HEK293 (cell line): ENCODE measurements around the gene MCHR1.
A peak's percentile ranks its signal among the peaks of the same experiment; 100 is the strongest.

Experiments used
- CTCF ChIA-PET: fragments of 350-600 bp; formaldehyde crosslinking; extraction: SDS; loops from one replicate; lab custom pipeline; 2021; ENCODE audit warnings: antibody characterized with exemption; lab: Yijun Ruan, JAX
- POLR2A ChIA-PET: fragments of 300-600 bp; formaldehyde crosslinking; extraction: SDS; loops from one replicate; lab custom pipeline; 2020; ENCODE audit warnings: antibody characterized with exemption, inconsistent platforms; lab: Yijun Ruan, JAX
- H3K27ac ChIP-seq: fragments of 200-500 bp; sonication (Bioruptor generic); 2 replicates; pipeline ENCODE4 v1.5.1; 2014; ENCODE audit warnings: low read depth, low read length, control low read depth, inconsistent platforms; ENCODE audit errors: extremely low read depth
- H3K36me3 ChIP-seq, 2 experiments: fragments of 200-500 bp in 1 of 2; sonication (Bioruptor generic) in 1 of 2; 1 replicate in 1 of 2; 2 replicates in 1 of 2; pipeline ENCODE4 v1.5.1; 2014 to 2017; ENCODE audit warnings: inconsistent platforms in 2 of 2, low read length in 2 of 2; ENCODE audit not compliant: control insufficient read depth in 2 of 2, insufficient read depth in 1 of 2
- H3K4me1 ChIP-seq: fragments of 200-500 bp; sonication (Bioruptor generic); 2 replicates; pipeline ENCODE4 v1.5.1; 2014; ENCODE audit warnings: mild to moderate bottlenecking, low read length, inconsistent platforms; ENCODE audit not compliant: control insufficient read depth, insufficient read depth
- H3K4me3 ChIP-seq: 2 replicates; pipeline ENCODE4 v1.5.1; 2011; ENCODE audit warnings: low read depth, mild to moderate bottlenecking, control low read depth, low read length, moderate library complexity
- H3K9me3 ChIP-seq: fragments of 200-500 bp; sonication (Bioruptor generic); 2 replicates; pipeline ENCODE4 v1.5.1; 2014; ENCODE audit warnings: low read depth, low read length, inconsistent platforms; ENCODE audit not compliant: control insufficient read depth, insufficient read depth
- HOXD13 ChIP-seq: sonication (generic); formaldehyde crosslinking; IDR thresholded peaks from 2 replicates; pipeline ENCODE4 v1.8.0; 2022; ENCODE audit warnings: missing genetic modification reagents, borderline replicate concordance
- KLF16 ChIP-seq: fragments of 450-650 bp; formaldehyde crosslinking; IDR thresholded peaks from 2 replicates; pipeline ENCODE4 v1.5.1; 2017; ENCODE audit warnings: missing biosample characterization, missing genetic modification characterization
- SALL2 ChIP-seq: fragments of 450-650 bp; formaldehyde crosslinking; IDR thresholded peaks from 2 replicates; pipeline ENCODE4 v1.5.0; 2017; ENCODE audit warnings: missing biosample characterization, mild to moderate bottlenecking, missing genetic modification characterization, borderline replicate concordance
- SP2 ChIP-seq: fragments of 450-650 bp; formaldehyde crosslinking; IDR thresholded peaks from 2 replicates; pipeline ENCODE4 v1.5.1; 2016; ENCODE audit warnings: missing biosample characterization, missing genetic modification characterization
- ZNF175 ChIP-seq: fragments of 450-650 bp; formaldehyde crosslinking; IDR thresholded peaks from 2 replicates; pipeline ENCODE4 v1.5.1; 2016; ENCODE audit warnings: missing biosample characterization, missing genetic modification characterization
- ZNF214 ChIP-seq: fragments of 450-650 bp; formaldehyde crosslinking; IDR thresholded peaks from 2 replicates; pipeline ENCODE4 v1.5.1; 2017; ENCODE audit warnings: missing biosample characterization, mild to moderate bottlenecking, missing genetic modification characterization, borderline replicate concordance
- ZNF530 ChIP-seq: fragments of 450-650 bp; formaldehyde crosslinking; IDR thresholded peaks from 2 replicates; pipeline ENCODE4 v1.5.1; 2016; ENCODE audit warnings: low read depth, missing biosample characterization, missing genetic modification characterization
- ZNF561 ChIP-seq: fragments of 450-650 bp; IDR thresholded peaks from 2 replicates; pipeline ENCODE4 v1.5.1; 2018; ENCODE audit warnings: missing biosample characterization, missing genetic modification characterization, borderline replicate concordance
- ZNF629 ChIP-seq: fragments of 450-650 bp; formaldehyde crosslinking; IDR thresholded peaks from 2 replicates; pipeline ENCODE4 v1.5.1; 2017; ENCODE audit warnings: missing biosample characterization, missing genetic modification characterization
- ZNF654 ChIP-seq: fragments of 450-650 bp; formaldehyde crosslinking; IDR thresholded peaks from 2 replicates; pipeline ENCODE4 v1.5.1; 2016; ENCODE audit warnings: low read depth, missing biosample characterization, missing genetic modification characterization
- ZNF664 ChIP-seq: fragments of 450-650 bp; formaldehyde crosslinking; IDR thresholded peaks from 2 replicates; pipeline ENCODE4 v1.5.1; 2016; ENCODE audit warnings: missing biosample characterization, missing genetic modification characterization
- ZNF677 ChIP-seq: fragments of 450-650 bp; IDR thresholded peaks from 2 replicates; pipeline ENCODE4 v1.5.0; 2018; ENCODE audit warnings: missing biosample characterization, mild to moderate bottlenecking, missing genetic modification characterization, moderate library complexity
- ZNF701 ChIP-seq: fragments of 450-650 bp; formaldehyde crosslinking; IDR thresholded peaks from 2 replicates; pipeline ENCODE4 v1.5.1; 2016; ENCODE audit warnings: missing biosample characterization, missing genetic modification characterization
- ZNF785 ChIP-seq: fragments of 450-650 bp; formaldehyde crosslinking; IDR thresholded peaks from 2 replicates; pipeline ENCODE4 v1.5.1; 2016; ENCODE audit warnings: missing biosample characterization, missing genetic modification characterization
- ZNF830 ChIP-seq: fragments of 450-650 bp; IDR thresholded peaks from 2 replicates; pipeline ENCODE4 v1.5.0; 2018; ENCODE audit warnings: missing biosample characterization, missing genetic modification characterization, low read depth, mild to moderate bottlenecking, moderate library complexity
- TF ChIP-seq, protein P1 (sequence below): fragments of 450-650 bp; formaldehyde crosslinking; IDR thresholded peaks from 2 replicates; pipeline ENCODE4 v1.5.1; 2016; ENCODE audit warnings: missing biosample characterization, missing genetic modification characterization
- TF ChIP-seq, protein P2 (sequence below): fragments of 450-650 bp; formaldehyde crosslinking; IDR thresholded peaks from 2 replicates; pipeline ENCODE4 v1.5.1; 2016; ENCODE audit warnings: missing biosample characterization, missing genetic modification characterization
- TF ChIP-seq, protein P3 (sequence below): fragments of 450-650 bp; formaldehyde crosslinking; conservative IDR thresholded peaks from 2 replicates; pipeline ENCODE4 v1.5.1; 2016; ENCODE audit warnings: low read depth, missing biosample characterization, missing genetic modification characterization
- TF ChIP-seq, protein P4 (sequence below): fragments of 450-650 bp; formaldehyde crosslinking; IDR thresholded peaks from 2 replicates; pipeline ENCODE4 v1.5.1; 2016; ENCODE audit warnings: missing biosample characterization, missing genetic modification characterization

The MCHR1 gene

DNA sequence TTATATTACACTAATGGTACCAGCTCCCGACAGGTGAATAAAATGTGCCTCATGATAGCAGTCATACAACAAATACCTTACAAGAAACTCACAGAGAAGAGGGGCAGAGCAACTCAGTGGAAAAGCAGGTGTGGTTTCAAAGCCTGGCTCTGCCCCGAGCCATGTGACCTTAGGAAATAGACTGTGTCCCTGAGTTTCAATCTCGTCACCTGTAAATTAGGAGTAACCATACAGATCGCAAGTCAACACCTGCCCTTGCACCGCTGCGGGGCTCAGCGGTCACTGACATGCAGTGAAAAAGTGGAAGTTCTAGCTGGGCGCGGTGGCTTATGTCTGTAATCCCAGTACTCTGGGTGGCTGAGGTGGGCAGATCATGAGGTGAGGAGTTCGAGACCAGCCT lies 30.9 kb upstream of the MCHR1 start:
- POLR2A ChIA-PET, result interaction anchor here (0.7 kb wide), 1 partner anchor 26 kb away, joined by 4 read pairs; no protein-coding TSS in a partner anchor
- CTCF ChIA-PET, result interaction anchor here (0.5 to 13.4 kb wide), 9 partner anchors 13 to 1000 kb away, joined by 3 to 278 read pairs (median 4); no protein-coding TSS in a partner anchor
- H3K4me3 ChIP-seq, result no peak overlapping the region
- no peaks in the 10 kb centered on the region for H3K36me3 ChIP-seq
- peaks cover 3% of the 10 kb centered on the region; the same call in 1 of the 2 replicates for H3K4me1 ChIP-seq
- no peaks in the 10 kb centered on the region for H3K9me3 ChIP-seq
- no peak overlapping the region for H3K27ac ChIP-seq
- no peak for TF ChIP-seq ZNF561 (tag by site-specific recombination)
- no peak for TF ChIP-seq ZNF175 (tag by site-specific recombination)
- no peak for TF ChIP-seq ZNF701 (tag by site-specific recombination)
- TF ChIP-seq ZNF530 (tag by site-specific recombination), result no peak
- TF ChIP-seq ZNF629 (tag by site-specific recombination), result no peak
- TF ChIP-seq ZNF785 (tag by site-specific recombination), result no peak
- no peak for TF ChIP-seq ZNF677 (tag by site-specific recombination)
- TF ChIP-seq SP2 (tag by site-specific recombination), result no peak

DNA sequence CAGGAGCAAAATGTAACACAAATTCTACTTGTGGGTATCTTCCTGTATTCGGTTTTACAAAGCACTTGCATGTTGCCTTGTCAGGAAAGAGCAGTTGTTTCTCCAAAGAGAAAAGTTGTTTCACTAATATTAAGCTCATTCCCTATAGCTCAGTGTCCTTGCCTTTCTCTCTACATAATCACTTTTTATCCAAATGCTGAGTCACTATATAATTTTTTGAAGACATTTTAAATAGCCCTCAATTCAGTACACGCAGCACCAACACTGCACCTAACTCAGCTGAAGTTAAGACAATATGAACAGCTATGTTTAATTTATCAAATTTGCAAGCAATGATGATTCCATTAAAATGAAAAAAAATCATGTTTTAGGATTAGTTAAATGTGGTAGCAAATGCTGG lies 28.2 kb upstream of the MCHR1 start:
- Histone ChIP-seq H3K4me3 (no peak overlapping the region), H3K9me3 (no peaks in the 10 kb centered on the region), H3K27ac (peak overlapping the region; percentile 88; the same call in 1 of the 2 replicates), H3K4me1 (peaks cover 3% of the 10 kb centered on the region; the same call in 1 of the 2 replicates), H3K36me3 (no peaks in the 10 kb centered on the region)
- POLR2A ChIA-PET, result interaction anchor here (0.6 to 4.8 kb wide), 28 partner anchors 11 to 277 kb away, joined by 3 to 31 read pairs (median 4); partner anchors contain the start of genes MCHR1, MRTFA, SLC25A17 and ST13
- TF ChIP-seq SALL2 (no peak), ZNF664 (tag by site-specific recombination) (no peak), ZNF214 (tag by site-specific recombination) (no peak), ZNF830 (tag by site-specific recombination) (no peak), KLF16 (tag by site-specific recombination) (no peak), HOXD13 (CRISPR knock-in tag) (no peak), ZNF654 (tag by site-specific recombination) (no peak)
- TF ChIP-seq, protein P1, sequence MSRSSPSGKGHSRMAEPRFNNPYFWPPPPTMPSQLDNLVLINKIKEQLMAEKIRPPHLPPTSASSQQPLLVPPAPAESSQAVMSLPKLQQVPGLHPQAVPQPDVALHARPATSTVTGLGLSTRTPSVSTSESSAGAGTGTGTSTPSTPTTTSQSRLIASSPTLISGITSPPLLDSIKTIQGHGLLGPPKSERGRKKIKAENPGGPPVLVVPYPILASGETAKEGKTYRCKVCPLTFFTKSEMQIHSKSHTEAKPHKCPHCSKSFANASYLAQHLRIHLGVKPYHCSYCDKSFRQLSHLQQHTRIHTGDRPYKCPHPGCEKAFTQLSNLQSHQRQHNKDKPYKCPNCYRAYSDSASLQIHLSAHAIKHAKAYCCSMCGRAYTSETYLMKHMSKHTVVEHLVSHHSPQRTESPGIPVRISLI (tag by site-specific recombination), result no peak
- TF ChIP-seq, protein P2, sequence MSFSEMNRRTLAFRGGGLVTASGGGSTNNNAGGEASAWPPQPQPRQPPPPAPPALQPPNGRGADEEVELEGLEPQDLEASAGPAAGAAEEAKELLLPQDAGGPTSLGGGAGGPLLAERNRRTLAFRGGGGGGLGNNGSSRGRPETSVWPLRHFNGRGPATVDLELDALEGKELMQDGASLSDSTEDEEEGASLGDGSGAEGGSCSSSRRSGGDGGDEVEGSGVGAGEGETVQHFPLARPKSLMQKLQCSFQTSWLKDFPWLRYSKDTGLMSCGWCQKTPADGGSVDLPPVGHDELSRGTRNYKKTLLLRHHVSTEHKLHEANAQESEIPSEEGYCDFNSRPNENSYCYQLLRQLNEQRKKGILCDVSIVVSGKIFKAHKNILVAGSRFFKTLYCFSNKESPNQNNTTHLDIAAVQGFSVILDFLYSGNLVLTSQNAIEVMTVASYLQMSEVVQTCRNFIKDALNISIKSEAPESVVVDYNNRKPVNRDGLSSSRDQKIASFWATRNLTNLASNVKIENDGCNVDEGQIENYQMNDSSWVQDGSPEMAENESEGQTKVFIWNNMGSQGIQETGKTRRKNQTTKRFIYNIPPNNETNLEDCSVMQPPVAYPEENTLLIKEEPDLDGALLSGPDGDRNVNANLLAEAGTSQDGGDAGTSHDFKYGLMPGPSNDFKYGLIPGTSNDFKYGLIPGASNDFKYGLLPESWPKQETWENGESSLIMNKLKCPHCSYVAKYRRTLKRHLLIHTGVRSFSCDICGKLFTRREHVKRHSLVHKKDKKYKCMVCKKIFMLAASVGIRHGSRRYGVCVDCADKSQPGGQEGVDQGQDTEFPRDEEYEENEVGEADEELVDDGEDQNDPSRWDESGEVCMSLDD (tag by site-specific recombination), result no peak
- TF ChIP-seq, protein P3, sequence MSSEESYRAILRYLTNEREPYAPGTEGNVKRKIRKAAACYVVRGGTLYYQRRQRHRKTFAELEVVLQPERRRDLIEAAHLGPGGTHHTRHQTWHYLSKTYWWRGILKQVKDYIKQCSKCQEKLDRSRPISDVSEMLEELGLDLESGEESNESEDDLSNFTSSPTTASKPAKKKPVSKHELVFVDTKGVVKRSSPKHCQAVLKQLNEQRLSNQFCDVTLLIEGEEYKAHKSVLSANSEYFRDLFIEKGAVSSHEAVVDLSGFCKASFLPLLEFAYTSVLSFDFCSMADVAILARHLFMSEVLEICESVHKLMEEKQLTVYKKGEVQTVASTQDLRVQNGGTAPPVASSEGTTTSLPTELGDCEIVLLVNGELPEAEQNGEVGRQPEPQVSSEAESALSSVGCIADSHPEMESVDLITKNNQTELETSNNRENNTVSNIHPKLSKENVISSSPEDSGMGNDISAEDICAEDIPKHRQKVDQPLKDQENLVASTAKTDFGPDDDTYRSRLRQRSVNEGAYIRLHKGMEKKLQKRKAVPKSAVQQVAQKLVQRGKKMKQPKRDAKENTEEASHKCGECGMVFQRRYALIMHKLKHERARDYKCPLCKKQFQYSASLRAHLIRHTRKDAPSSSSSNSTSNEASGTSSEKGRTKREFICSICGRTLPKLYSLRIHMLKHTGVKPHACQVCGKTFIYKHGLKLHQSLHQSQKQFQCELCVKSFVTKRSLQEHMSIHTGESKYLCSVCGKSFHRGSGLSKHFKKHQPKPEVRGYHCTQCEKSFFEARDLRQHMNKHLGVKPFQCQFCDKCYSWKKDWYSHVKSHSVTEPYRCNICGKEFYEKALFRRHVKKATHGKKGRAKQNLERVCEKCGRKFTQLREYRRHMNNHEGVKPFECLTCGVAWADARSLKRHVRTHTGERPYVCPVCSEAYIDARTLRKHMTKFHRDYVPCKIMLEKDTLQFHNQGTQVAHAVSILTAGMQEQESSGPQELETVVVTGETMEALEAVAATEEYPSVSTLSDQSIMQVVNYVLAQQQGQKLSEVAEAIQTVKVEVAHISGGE (tag by site-specific recombination), result no peak
- TF ChIP-seq, protein P4, sequence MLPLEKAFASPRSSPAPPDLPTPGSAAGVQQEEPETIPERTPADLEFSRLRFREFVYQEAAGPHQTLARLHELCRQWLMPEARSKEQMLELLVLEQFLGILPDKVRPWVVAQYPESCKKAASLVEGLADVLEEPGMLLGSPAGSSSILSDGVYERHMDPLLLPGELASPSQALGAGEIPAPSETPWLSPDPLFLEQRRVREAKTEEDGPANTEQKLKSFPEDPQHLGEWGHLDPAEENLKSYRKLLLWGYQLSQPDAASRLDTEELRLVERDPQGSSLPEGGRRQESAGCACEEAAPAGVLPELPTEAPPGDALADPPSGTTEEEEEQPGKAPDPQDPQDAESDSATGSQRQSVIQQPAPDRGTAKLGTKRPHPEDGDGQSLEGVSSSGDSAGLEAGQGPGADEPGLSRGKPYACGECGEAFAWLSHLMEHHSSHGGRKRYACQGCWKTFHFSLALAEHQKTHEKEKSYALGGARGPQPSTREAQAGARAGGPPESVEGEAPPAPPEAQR (tag by site-specific recombination), result no peak
- CTCF ChIA-PET, result interaction anchor here (0.6 to 13.4 kb wide), 14 partner anchors 10 to 1116 kb away, joined by 3 to 278 read pairs (median 4); no protein-coding TSS in a partner anchor
